NCI-H2196 (cell line): ENCODE results near the gene PPP6R3.

ENCODE experiments used
- DNase-seq: peaks from one replicate; lab custom pipeline; 2025; ENCODE audit not compliant: unreplicated experiment; lab: John Stamatoyannopoulos, UW

The PPP6R3 gene

DNA sequence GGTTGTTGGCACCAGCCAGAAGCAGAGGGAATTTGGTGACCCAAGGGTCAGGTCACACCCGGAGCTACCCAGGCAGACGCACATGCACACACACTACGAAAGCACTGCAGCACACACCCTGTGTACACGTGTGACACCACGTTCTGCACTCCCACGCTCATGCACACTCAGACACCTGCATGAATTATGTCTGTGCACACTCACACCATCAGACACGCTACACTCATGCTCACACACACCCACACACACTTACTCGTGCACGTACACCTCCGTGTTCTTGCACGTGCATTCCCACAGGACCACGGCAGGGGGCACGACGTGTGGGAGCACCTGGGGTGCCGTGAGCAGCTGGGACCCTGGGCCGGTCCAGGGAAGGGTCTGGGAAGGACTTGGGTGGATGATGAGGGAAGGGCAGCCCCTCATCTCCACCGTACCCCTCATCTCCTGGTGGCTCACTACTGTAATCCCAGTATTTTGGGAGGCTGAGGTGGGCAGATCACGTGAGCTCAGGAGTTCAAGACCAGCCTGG lies 203.0 kb downstream of the PPP6R3 start:
- no peak for DNase-seq

DNA sequence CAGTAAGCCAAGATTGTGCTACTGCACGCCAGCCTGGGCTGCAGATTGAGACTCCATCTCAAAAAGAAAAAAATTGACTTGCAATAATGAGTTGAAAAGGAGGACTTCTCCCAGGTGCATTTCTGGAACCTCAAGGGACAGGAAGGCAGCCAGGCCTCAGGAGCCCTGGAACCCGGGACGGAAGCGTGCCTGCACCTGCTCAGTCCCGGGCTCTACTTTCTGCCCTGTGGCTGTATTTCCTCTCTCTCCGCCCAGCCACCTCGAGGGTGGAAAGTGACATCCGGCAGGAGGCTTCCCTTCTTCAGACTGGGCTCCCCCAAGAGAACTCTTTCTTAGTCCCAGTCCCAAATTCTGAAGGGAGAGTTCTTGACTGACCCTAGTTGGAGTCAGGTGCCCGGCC lies 203.6 kb downstream of the PPP6R3 start:
- no peak for DNase-seq

DNA sequence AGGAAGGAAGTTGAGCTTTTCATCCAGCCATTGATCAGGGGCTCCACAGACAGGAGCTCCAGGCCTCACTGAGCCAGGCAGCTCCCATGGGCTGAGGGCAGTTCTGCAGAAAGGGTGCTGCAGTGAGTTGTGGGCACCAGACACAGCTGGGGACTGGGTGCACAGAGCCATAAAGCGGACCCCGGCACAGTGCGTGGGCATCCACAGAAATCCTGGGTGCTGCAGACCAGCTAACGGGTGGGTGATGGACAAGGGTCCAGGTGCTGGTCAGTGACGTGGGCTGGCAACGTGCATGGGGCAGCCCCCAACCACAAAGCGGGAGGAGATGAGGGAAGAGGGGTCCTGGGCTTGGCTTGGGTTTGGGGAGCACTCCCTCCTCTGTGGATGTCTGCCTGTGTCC lies 204.4 kb downstream of the PPP6R3 start:
- no peak for DNase-seq
